ENCODE data around the gene PVALEF.

DNA sequence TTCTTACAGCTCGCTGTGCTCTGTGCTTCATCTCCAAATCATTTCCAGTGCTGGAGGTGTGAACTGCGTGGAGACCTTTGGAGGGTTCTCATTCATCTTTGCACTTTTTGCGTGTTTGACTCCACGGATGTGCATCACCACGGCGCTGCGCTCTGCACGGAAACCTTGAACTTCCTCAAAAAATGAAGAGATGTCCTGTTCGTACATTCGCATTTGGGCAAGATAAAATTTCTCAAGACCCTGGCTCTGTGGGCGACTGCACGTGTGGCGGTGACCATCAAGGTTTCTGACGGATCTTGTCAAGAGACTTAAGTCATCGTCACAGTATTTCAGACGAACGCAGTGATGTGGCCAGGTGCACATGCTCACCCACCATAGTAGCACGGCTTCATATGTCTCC is 10.3 kb upstream of the PVALEF start:
- TF ChIP-seq SMC3 (IDR thresholded peaks at IDR 0.05; ENCODE audit: low read depth, low read length) (no peak), TAF1 (IDR thresholded peaks at IDR 0.05; ENCODE audit: borderline replicate concordance, low read depth, low read length) (no peak), RXRA (IDR thresholded peaks at IDR 0.05; ENCODE audit: borderline replicate concordance, low read depth) (no peak), POLR2AphosphoS5 (IDR thresholded peaks at IDR 0.05; ENCODE audit: low read depth, low read length) (no peak), SIN3A (IDR thresholded peaks at IDR 0.05; ENCODE audit: borderline replicate concordance, low read depth, low read length) (no peak), RFX5 (IDR thresholded peaks at IDR 0.05; ENCODE audit: low read length) (no peak)
- TF ChIP-seq, protein P1, sequence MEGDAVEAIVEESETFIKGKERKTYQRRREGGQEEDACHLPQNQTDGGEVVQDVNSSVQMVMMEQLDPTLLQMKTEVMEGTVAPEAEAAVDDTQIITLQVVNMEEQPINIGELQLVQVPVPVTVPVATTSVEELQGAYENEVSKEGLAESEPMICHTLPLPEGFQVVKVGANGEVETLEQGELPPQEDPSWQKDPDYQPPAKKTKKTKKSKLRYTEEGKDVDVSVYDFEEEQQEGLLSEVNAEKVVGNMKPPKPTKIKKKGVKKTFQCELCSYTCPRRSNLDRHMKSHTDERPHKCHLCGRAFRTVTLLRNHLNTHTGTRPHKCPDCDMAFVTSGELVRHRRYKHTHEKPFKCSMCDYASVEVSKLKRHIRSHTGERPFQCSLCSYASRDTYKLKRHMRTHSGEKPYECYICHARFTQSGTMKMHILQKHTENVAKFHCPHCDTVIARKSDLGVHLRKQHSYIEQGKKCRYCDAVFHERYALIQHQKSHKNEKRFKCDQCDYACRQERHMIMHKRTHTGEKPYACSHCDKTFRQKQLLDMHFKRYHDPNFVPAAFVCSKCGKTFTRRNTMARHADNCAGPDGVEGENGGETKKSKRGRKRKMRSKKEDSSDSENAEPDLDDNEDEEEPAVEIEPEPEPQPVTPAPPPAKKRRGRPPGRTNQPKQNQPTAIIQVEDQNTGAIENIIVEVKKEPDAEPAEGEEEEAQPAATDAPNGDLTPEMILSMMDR (IDR thresholded peaks at IDR 0.05) = no peak
- TF ChIP-seq, protein P2, sequence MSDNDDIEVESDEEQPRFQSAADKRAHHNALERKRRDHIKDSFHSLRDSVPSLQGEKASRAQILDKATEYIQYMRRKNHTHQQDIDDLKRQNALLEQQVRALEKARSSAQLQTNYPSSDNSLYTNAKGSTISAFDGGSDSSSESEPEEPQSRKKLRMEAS (IDR thresholded peaks at IDR 0.05; ENCODE audit: low read depth) = no peak
